Hepatocyte (in vitro differentiated cells): ENCODE results near the gene PRND.

ENCODE experiments used
- CTCF ChIP-seq: fragments of 200-600 bp; sonication (generic); IDR thresholded peaks from 2 replicates; pipeline ENCODE4 v1.5.1; 2016; ENCODE audit warnings: antibody characterized with exemption, mild to moderate bottlenecking; ENCODE audit not compliant: poor library complexity
- EZH2 ChIP-seq: fragments of 200-600 bp; sonication (generic); IDR thresholded peaks from 2 replicates; pipeline ENCODE4 v1.6.1; 2016; ENCODE audit warnings: antibody characterized with exemption, mild to moderate bottlenecking, borderline replicate concordance
- EZH2phosphoT487 ChIP-seq: fragments of 200-600 bp; sonication (generic); IDR thresholded peaks from one replicate; pipeline ENCODE4 v1.6.1; 2018; ENCODE audit warnings: antibody characterized with exemption, mild to moderate bottlenecking, low read depth, moderate library complexity; ENCODE audit not compliant: unreplicated experiment, severe bottlenecking

- no peak for TF ChIP-seq CTCF
- TF ChIP-seq EZH2phosphoT487: no peak
- no peak for TF ChIP-seq EZH2
These were observed 53.8 kb downstream of the PRND start for GRCh38 chr20:4775322-4776078.
